H1 (cell line): ENCODE measurements around the gene POU2F2. TPM values are rescaled to one million over a fixed set of nuclear protein-coding genes. Genes with fewer than 3 reads are reported as not detected.
A peak's percentile ranks its signal among the peaks of the same experiment; 100 is the strongest.

Experiments used
- BCL11A ChIP-seq, 2 experiments: IDR thresholded peaks; one replicate each; pipeline ENCODE4 v1.6.1; 2011; ENCODE audit warnings: low read depth in 2 of 2, low read length in 2 of 2, mild to moderate bottlenecking in 2 of 2
- CREB1 ChIP-seq: IDR thresholded peaks from 2 replicates; pipeline ENCODE4 v1.6.1; 2012; ENCODE audit warnings: inconsistent platforms
- EGR1 ChIP-seq: IDR thresholded peaks from 2 replicates; pipeline ENCODE4 v1.6.1; 2011; ENCODE audit warnings: low read depth, low read length, borderline replicate concordance
- FOSL1 ChIP-seq: IDR thresholded peaks from 2 replicates; pipeline ENCODE4 v1.6.1; 2011; ENCODE audit warnings: mild to moderate bottlenecking, low read depth, low read length, moderate library complexity; ENCODE audit not compliant: insufficient read depth
- HDAC2 ChIP-seq, 2 experiments: fragments of 300-600 bp in 1 of 2; sonication (generic) in 1 of 2; IDR thresholded peaks; 2 replicates each; pipeline ENCODE4 v1.6.1; 2011 to 2012; ENCODE audit warnings: low read depth in 2 of 2, low read length in 2 of 2, mild to moderate bottlenecking in 2 of 2, moderate library complexity in 2 of 2, borderline replicate concordance in 1 of 2, inconsistent platforms in 1 of 2
- HDAC6 ChIP-seq: IDR thresholded peaks from one replicate; pipeline ENCODE4 v1.7.1; 2012; ENCODE audit warnings: low read depth, mild to moderate bottlenecking, inconsistent platforms, low read length, moderate library complexity
- JUN ChIP-seq: IDR thresholded peaks from 2 replicates; pipeline ENCODE4 v1.6.1; 2011; ENCODE audit warnings: low read depth, mild to moderate bottlenecking, improper control_type of control experiment, low read length
- JUND ChIP-seq: IDR thresholded peaks from 2 replicates; pipeline ENCODE4 v1.6.1; 2011; ENCODE audit warnings: mild to moderate bottlenecking, improper control_type of control experiment, low read length
- KDM1A ChIP-seq: fragments of 200-600, 300-600 bp; sonication (generic); IDR thresholded peaks from 2 replicates; pipeline ENCODE4 v1.7.1; 2016; ENCODE audit warnings: mild to moderate bottlenecking, low read length, borderline replicate concordance
- KDM4A ChIP-seq: IDR thresholded peaks from one replicate; pipeline ENCODE4 v1.7.1; 2012; ENCODE audit warnings: low read depth, mild to moderate bottlenecking, moderate library complexity, low read length, inconsistent platforms; ENCODE audit not compliant: severe bottlenecking
- KDM5A ChIP-seq: fragments of 200-600 bp; IDR thresholded peaks from 2 replicates; pipeline ENCODE4 v1.7.1; 2012; ENCODE audit warnings: mild to moderate bottlenecking, low read length, inconsistent platforms, mixed read lengths
- NRF1 ChIP-seq: IDR thresholded peaks from 2 replicates; pipeline ENCODE4 v1.6.1; 2011; ENCODE audit warnings: mild to moderate bottlenecking, low read depth, low read length, improper control_type of control experiment
- POLR2A ChIP-seq, 2 experiments: IDR thresholded peaks; 1 replicate in 1 of 2; 2 replicates in 1 of 2; pipeline ENCODE4 v1.6.1; 2011; ENCODE audit warnings: low read depth in 2 of 2, low read length in 2 of 2, mild to moderate bottlenecking in 2 of 2; ENCODE audit errors: control extremely low read depth in 1 of 2
- POU5F1 ChIP-seq: IDR thresholded peaks from 2 replicates; pipeline ENCODE4 v1.6.1; 2011; ENCODE audit warnings: low read depth, mild to moderate bottlenecking, low read length, moderate library complexity
- RXRA ChIP-seq: IDR thresholded peaks from 2 replicates; pipeline ENCODE4 v1.6.1; 2011; ENCODE audit warnings: low read depth, mild to moderate bottlenecking, low read length, moderate library complexity; ENCODE audit not compliant: insufficient read depth
- SAP30 ChIP-seq: fragments of 300-600 bp; sonication (generic); IDR thresholded peaks from 2 replicates; pipeline ENCODE4 v1.7.1; 2012; ENCODE audit warnings: low read length, moderate library complexity, mild to moderate bottlenecking, inconsistent platforms; ENCODE audit not compliant: insufficient read depth, insufficient replicate concordance
- SIN3A ChIP-seq, 2 experiments: IDR thresholded peaks in 1 of 2; conservative IDR thresholded peaks in 1 of 2; 2 replicates each; pipeline ENCODE4 v1.6.1; 2011 to 2012; ENCODE audit warnings: low read length in 2 of 2, improper control_type of control experiment in 1 of 2, low read depth in 1 of 2, mild to moderate bottlenecking in 1 of 2
- SIX5 ChIP-seq: IDR thresholded peaks from 2 replicates; pipeline ENCODE4 v1.6.1; 2011; ENCODE audit warnings: mild to moderate bottlenecking, low read depth, low read length
- SRF ChIP-seq: IDR thresholded peaks from 2 replicates; pipeline ENCODE4 v1.6.1; 2011; ENCODE audit warnings: mild to moderate bottlenecking, low read depth, low read length, moderate library complexity
- SUZ12 ChIP-seq: fragments of 200-600 bp; sonication (generic); IDR thresholded peaks from 2 replicates; pipeline ENCODE4 v1.6.1; 2012; ENCODE audit warnings: mild to moderate bottlenecking, inconsistent platforms, low read length, moderate library complexity, mixed read lengths
- TBP ChIP-seq: IDR thresholded peaks from 2 replicates; pipeline ENCODE4 v1.6.1; 2011; ENCODE audit warnings: low read depth, low read length, improper control_type of control experiment
- TCF12 ChIP-seq: IDR thresholded peaks from 2 replicates; pipeline ENCODE4 v1.6.1; 2011; ENCODE audit warnings: low read depth, mild to moderate bottlenecking, low read length
- TEAD4 ChIP-seq: IDR thresholded peaks from 2 replicates; pipeline ENCODE4 v1.6.1; 2012; ENCODE audit warnings: low read depth, low read length, inconsistent platforms, mixed read lengths
- polyA plus RNA-seq, 7 experiments: library from polyadenylated mRNA; depleted of rRNA in 3 of 7; stranded (reverse) in 5 of 7; unstranded in 2 of 7; fragments of >200 nt in 5 of 7; fragments of 200-250 nt in 2 of 7; gene quantifications; 1 replicate in 5 of 7; 2 replicates in 1 of 7; 4 replicates in 1 of 7; pipeline versions ENCODE4 v1.2.1 to v1.2.3, GENCODE V29; 2011 to 2013; ENCODE audit warnings: missing spikeins in 2 of 7, mixed read lengths in 2 of 7
- total RNA-seq: library from RNA; stranded (reverse); fragmentation: NEBNext Ultra II Directional; extraction: Animal tissue kit (Norgen Biotek cat#: 25700); gene quantifications from 2 replicates; pipeline ENCODE4 v1.2.1, GENCODE V29; 2021

POU2F2 gene
- total and polyA plus RNA-seq, 2 of the 8 experiments (the other 6 are each of a cell fraction or from before 2014, with no cell fraction given) = 5.0 to 6.1 TPM

- TF ChIP-seq SUZ12 (peak; percentile 31; the same call in 1 of the 2 replicates), RXRA (no peak), CREB1 (no peak), TBP (no peak), KDM5A (no peak), SIX5 (no peak), HDAC2 (IDR thresholded peaks at IDR 0.05; ENCODE audit: borderline replicate concordance in 1 of 2, low read depth in 2 of 2, low read length in 2 of 2) (no peak), JUND (no peak), HDAC6 (no peak), SIN3A (conservative IDR thresholded peaks at IDR 0.05 in 1 of 2, IDR thresholded peaks at IDR 0.05 in 1 of 2; ENCODE audit: low read depth in 1 of 2, low read length in 2 of 2) (no peak), POLR2A (IDR thresholded peaks at IDR 0.05; ENCODE audit: control extremely low read depth in 1 of 2, low read depth in 2 of 2, low read length in 2 of 2) (no peak), EGR1 (no peak), SRF (no peak), TCF12 (no peak), KDM4A (no peak), KDM1A (0 out of 2 replicates have a peak, but pooled peaks have one; percentile 20), FOSL1 (no peak), JUN (no peak), NRF1 (no peak), BCL11A (IDR thresholded peaks at IDR 0.05; ENCODE audit: low read depth in 2 of 2, low read length in 2 of 2) (no peak), TEAD4 (no peak), SAP30 (no peak), POU5F1 (no peak)
Observed at GRCh38 chr19:42178791-42179674, 46.8 kb upstream of the POU2F2 start (continued).
